CD14-positive monocyte (primary cell): ENCODE measurements around the gene PCDHGA6. TPM values are rescaled to one million over a fixed set of nuclear protein-coding genes. Genes with fewer than 3 reads are reported as not detected.

Source experiments
- DNase-seq, 3 donors: peaks; one replicate each; pipeline ENCODE4 v3.0.0-alpha.2; 2011 to 2022
- H2AFZ ChIP-seq: 2 replicates; pipeline ENCODE4 v1.6.0; 2012; ENCODE audit warnings: mild to moderate bottlenecking, low read depth, low read length, inconsistent platforms; ENCODE audit not compliant: insufficient read depth, poor library complexity, severe bottlenecking
- H3K27ac ChIP-seq, 2 donors: 1 replicate in 1 of 2; 2 replicates in 1 of 2; pipeline ENCODE4 v1.5.1; 2012 to 2013; ENCODE audit warnings: low read length in 2 of 2, control low read depth in 1 of 2, inconsistent platforms in 1 of 2, low read depth in 1 of 2, mild to moderate bottlenecking in 1 of 2
- H3K27me3 ChIP-seq, 2 donors: one replicate each; pipeline versions ENCODE4 v1.6.0 to v1.6.1; 2011 to 2013; ENCODE audit warnings: low read length in 2 of 2; ENCODE audit not compliant: control insufficient read depth in 2 of 2, insufficient read depth in 2 of 2
- H3K36me3 ChIP-seq, 2 donors: replicated peaks in 1 of 2; 1 replicate in 1 of 2; 2 replicates in 1 of 2; pipeline versions ENCODE4 v1.5.1 to v1.6.1; 2012 to 2013; ENCODE audit warnings: low read length in 2 of 2, control low read depth in 1 of 2, inconsistent platforms in 1 of 2, mild to moderate bottlenecking in 1 of 2; ENCODE audit not compliant: insufficient read depth in 2 of 2, control insufficient read depth in 1 of 2
- H3K4me1 ChIP-seq, 2 donors: 1 replicate in 1 of 2; 2 replicates in 1 of 2; pipeline versions ENCODE4 v1.5.1 to v1.6.1; 2012 to 2013; ENCODE audit warnings: low read length in 2 of 2, control low read depth in 1 of 2, inconsistent platforms in 1 of 2, mild to moderate bottlenecking in 1 of 2, moderate library complexity in 1 of 2; ENCODE audit not compliant: insufficient read depth in 2 of 2, control insufficient read depth in 1 of 2
- H3K4me2 ChIP-seq: replicated peaks from 2 replicates; pipeline ENCODE3; 2012; ENCODE audit warnings: low read length, moderate library complexity, mild to moderate bottlenecking; ENCODE audit not compliant: poor library complexity, severe bottlenecking; ENCODE audit errors: extremely low read depth
- H3K4me3 ChIP-seq, 3 experiments: fragments of 200-600 bp in 1 of 3; sonication (generic) in 1 of 3; replicated peaks in 1 of 3; 1 replicate in 2 of 3; 2 replicates in 1 of 3; pipeline ENCODE4 v1.5.1; 2011 to 2013; ENCODE audit warnings: low read length in 3 of 3, mild to moderate bottlenecking in 3 of 3, control low read depth in 2 of 3, low read depth in 2 of 3, inconsistent platforms in 1 of 3, moderate library complexity in 1 of 3
- H3K79me2 ChIP-seq: 2 replicates; pipeline ENCODE4 v1.6.0; 2012; ENCODE audit warnings: mild to moderate bottlenecking, control low read depth, inconsistent platforms, low read length, moderate library complexity; ENCODE audit not compliant: insufficient read depth
- H3K9ac ChIP-seq: 2 replicates; pipeline ENCODE4 v1.6.0; 2017; ENCODE audit warnings: low read length, mild to moderate bottlenecking; ENCODE audit not compliant: insufficient read depth, poor library complexity, severe bottlenecking
- H3K9me3 ChIP-seq, 2 donors: replicated peaks in 1 of 2; 1 replicate in 1 of 2; 2 replicates in 1 of 2; pipeline versions ENCODE4 v1.5.1 to v1.6.1; 2012 to 2013; ENCODE audit warnings: low read length in 2 of 2, control low read depth in 1 of 2; ENCODE audit not compliant: control insufficient read depth in 1 of 2, insufficient read depth in 1 of 2
- H4K20me1 ChIP-seq: 2 replicates; pipeline ENCODE4 v1.6.0; 2012; ENCODE audit warnings: mild to moderate bottlenecking, low read length, control low read depth, moderate library complexity; ENCODE audit not compliant: insufficient read depth
- H3K27ac Mint-ChIP-seq, 7 donors: one replicate each; pipeline ENCODE4 v1.8.0; 2020; ENCODE audit warnings: mild to moderate bottlenecking in 7 of 7, mixed read lengths in 7 of 7, moderate library complexity in 6 of 7, inconsistent platforms in 2 of 7
- H3K27me3 Mint-ChIP-seq, 3 donors: one replicate each; pipeline ENCODE4 v1.8.0; 2021 to 2022; ENCODE audit warnings: low read depth in 3 of 3, mild to moderate bottlenecking in 3 of 3, mixed read lengths in 3 of 3, moderate library complexity in 3 of 3, inconsistent platforms in 1 of 3
- H3K36me3 Mint-ChIP-seq, 2 donors: one replicate each; pipeline ENCODE4 v1.8.0; 2020; ENCODE audit warnings: mixed read lengths in 2 of 2, inconsistent platforms in 1 of 2, mild to moderate bottlenecking in 1 of 2
- H3K4me1 Mint-ChIP-seq: one replicate; pipeline ENCODE4 v1.8.0; 2020; ENCODE audit warnings: mild to moderate bottlenecking, mixed read lengths
- H3K4me3 Mint-ChIP-seq, 2 donors: one replicate each; pipeline ENCODE4 v1.8.0; 2020; ENCODE audit warnings: mild to moderate bottlenecking in 2 of 2, mixed read lengths in 2 of 2, moderate library complexity in 1 of 2
- H3K9me3 Mint-ChIP-seq, 7 donors: one replicate each; pipeline ENCODE4 v1.8.0; 2020 to 2022; ENCODE audit warnings: mixed read lengths in 7 of 7, mild to moderate bottlenecking in 6 of 7, moderate library complexity in 6 of 7, inconsistent platforms in 2 of 7
- WGBS: methylation state at CpG from one replicate; pipeline ENCODE4 v1.1.5; 2013; ENCODE audit warnings: missing lambda C conversion rate; ENCODE audit not compliant: insufficient coverage; 5-methylcytosine and 5-hydroxymethylcytosine counted together
- intact Hi-C, 2 donors: fragments of 100-400 bp; cut with micrococcal nuclease; formaldehyde crosslinking; loops; one replicate each; pipeline versions ENCODE4 v1.15.0 to v1.15.1; 2023
- polyA minus RNA-seq: library from RNA; depleted of rRNA, polyadenylated mRNA; stranded (reverse); fragments of >200 nt; gene quantifications from 2 replicates; pipeline ENCODE4 v1.2.3, GENCODE V29; 2012
- polyA plus RNA-seq, 3 donors: library from polyadenylated mRNA; depleted of rRNA in 1 of 3; unstranded in 2 of 3; stranded (reverse) in 1 of 3; fragments of 300-500 nt in 2 of 3; fragments of >200 nt in 1 of 3; fragmentation: Illumina TruSeq in 2 of 3; gene quantifications; 1 replicate in 2 of 3; 2 replicates in 1 of 3; pipeline ENCODE4 v1.2.3, GENCODE V29; 2012 to 2021
- total RNA-seq, 12 experiments: library from RNA in 1 of 12; stranded (reverse) in 1 of 12; fragments of 120-200 nt in 1 of 12; gene quantifications; one replicate each; pipeline ENCODE4 v1.2.4 and lab custom pipeline; 2013 to 2026; ENCODE audit warnings: mixed read lengths in 6 of 12, inconsistent platforms in 1 of 12
- TF ChIP-seq, protein P1 (sequence below): fragments of 200-600 bp; IDR thresholded peaks from one replicate; pipeline ENCODE4 v1.8.0; 2022; ENCODE audit warnings: antibody characterized with exemption, mild to moderate bottlenecking

Gene PCDHGA6
- 0.02 TPM for total RNA-seq (2013)
- polyA plus RNA-seq = not detected
- polyA minus RNA-seq = under 0.01 TPM in 1 of 2 replicates, not detected in the other
- total RNA-seq (lab: John Stamatoyannopoulos, UW) = 0 to 0.90 (median 0.07) reads per million in 11 experiments

DNA sequence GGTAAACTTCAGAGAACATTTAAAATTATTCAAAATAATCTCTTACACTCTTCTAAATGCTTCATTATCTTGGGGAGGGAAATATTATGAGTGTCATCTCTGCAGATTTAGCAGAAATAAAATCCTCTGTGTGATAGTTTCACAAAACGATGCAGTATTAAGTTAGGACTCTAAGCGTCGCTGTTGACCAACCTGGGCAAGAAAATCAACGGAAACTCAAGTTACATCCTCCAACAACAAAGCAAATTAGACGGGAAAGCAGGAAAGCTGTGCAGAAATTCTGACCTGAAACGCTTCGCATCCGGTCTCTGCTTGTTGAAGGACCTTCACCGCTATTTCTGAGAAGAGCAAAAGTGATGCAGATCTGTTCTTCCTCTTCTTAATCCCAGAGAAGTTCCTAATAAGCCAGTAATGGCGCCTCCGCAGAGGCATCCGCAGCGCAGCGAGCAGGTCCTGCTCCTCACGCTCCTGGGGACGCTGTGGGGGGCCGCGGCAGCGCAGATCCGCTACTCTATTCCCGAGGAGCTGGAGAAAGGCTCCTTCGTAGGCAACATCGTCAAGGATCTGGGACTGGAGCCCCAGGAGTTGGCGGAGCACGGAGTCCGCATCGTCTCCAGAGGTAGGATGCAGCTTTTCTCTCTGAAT lies at the start of gene PCDHGA6:
Gene PCDHGA6, plus strand, starts transcription at position 219 of the 645 bp plus-strand sequence. Its CDS starts 193 bp downstream, at position 412.
- Histone ChIP-seq H3K27me3 (peaks cover 35 to 88% of the 10 kb centered on the region in 2 donors), H3K4me3 (no peak within 1 kb of the TSS), H3K79me2 (no peaks in the 10 kb centered on the region), H2AFZ (no peak within 1 kb of the TSS), H3K4me1 (no peaks in the 10 kb centered on the region), H3K27ac (no peak within 1 kb of the TSS), H3K9me3 (peaks cover 64 to 73% of the 10 kb centered on the region in 2 donors), H3K9ac (no peak within 1 kb of the TSS), H3K4me2 (no peak within 1 kb of the TSS), H3K36me3 (no peaks in the 10 kb centered on the region), H4K20me1 (no peaks in the 10 kb centered on the region)
- peak within 1 kb of the TSS in 1 of 2 donors; percentile 60 for H3K4me3 Mint-ChIP-seq
- peaks cover 39 to 75% (median 64%) of the 10 kb centered on the region in 3 donors for H3K27me3 Mint-ChIP-seq
- WGBS = 29% methylated on average over 26 of the region's 27 CpGs
- peaks cover 8% of the 10 kb centered on the region for H3K4me1 Mint-ChIP-seq
- no peak for DNase-seq
- H3K36me3 Mint-ChIP-seq = peaks cover 6 to 11% of the 10 kb centered on the region in 2 donors
- peaks cover 42 to 85% (median 73%) of the 10 kb centered on the region in 7 donors for H3K9me3 Mint-ChIP-seq
- no peak within 1 kb of the TSS for H3K27ac Mint-ChIP-seq
- TF ChIP-seq, protein P1, sequence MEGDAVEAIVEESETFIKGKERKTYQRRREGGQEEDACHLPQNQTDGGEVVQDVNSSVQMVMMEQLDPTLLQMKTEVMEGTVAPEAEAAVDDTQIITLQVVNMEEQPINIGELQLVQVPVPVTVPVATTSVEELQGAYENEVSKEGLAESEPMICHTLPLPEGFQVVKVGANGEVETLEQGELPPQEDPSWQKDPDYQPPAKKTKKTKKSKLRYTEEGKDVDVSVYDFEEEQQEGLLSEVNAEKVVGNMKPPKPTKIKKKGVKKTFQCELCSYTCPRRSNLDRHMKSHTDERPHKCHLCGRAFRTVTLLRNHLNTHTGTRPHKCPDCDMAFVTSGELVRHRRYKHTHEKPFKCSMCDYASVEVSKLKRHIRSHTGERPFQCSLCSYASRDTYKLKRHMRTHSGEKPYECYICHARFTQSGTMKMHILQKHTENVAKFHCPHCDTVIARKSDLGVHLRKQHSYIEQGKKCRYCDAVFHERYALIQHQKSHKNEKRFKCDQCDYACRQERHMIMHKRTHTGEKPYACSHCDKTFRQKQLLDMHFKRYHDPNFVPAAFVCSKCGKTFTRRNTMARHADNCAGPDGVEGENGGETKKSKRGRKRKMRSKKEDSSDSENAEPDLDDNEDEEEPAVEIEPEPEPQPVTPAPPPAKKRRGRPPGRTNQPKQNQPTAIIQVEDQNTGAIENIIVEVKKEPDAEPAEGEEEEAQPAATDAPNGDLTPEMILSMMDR = peak; percentile 17
- intact Hi-C loops = no loop called here

DNA sequence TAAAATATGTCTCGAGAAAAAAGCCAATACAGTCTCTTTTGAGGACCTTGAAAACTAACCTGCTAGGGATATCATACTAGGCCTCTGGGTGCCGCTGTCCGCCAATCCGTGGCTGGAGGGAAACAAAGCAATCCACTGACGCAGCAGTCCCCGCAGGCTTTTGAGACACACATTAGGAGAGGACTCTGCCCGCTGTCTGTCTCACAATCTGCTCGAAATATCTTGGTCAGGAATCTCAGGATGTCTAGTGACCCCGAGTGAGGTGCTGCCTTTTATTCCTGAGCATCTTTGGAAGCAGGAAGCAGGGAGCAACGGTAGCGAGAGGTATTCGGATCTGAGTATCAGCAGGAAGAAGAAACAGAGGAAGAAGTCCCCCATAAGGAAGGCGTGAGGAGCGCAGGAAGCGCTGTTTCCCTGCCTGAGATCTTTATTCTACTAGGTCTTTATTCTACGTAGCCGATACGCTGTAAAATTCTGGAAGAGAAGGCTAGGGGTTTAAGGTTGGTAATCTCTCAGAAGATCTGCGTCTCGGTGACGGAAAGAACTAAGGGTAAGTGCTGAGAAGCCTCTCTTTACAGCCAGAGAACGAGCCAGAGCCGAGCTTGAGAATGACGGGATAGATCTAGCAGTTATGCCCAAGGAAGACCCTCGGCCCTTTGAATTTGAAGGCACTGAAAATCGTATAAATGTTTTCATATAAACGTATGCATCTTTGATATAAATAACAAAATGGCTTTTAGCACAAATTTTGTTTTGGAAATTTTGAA lies 47.4 kb upstream of the PCDHGA6 start:
- intact Hi-C loops = no loop called here
- H3K4me3 Mint-ChIP-seq = peak overlapping the region; percentile 73 to 83
- Histone ChIP-seq H2AFZ (peak overlapping the region; percentile 60), H3K9ac (no peak overlapping the region), H3K36me3 (no peaks in the 10 kb centered on the region), H3K4me2 (peak overlapping the region; percentile 42), H3K9me3 (peaks cover 47 to 60% of the 10 kb centered on the region in 2 donors), H3K27ac (no peak overlapping the region), H3K79me2 (no peaks in the 10 kb centered on the region), H3K4me3 (peak overlapping the region in 2 of 3 experiments; percentile 39 to 48), H3K4me1 (peaks cover 1 to 2% of the 10 kb centered on the region in 2 donors), H4K20me1 (no peaks in the 10 kb centered on the region), H3K27me3 (peaks cover 29 to 45% of the 10 kb centered on the region in 2 donors)
- peaks cover 5% of the 10 kb centered on the region for H3K4me1 Mint-ChIP-seq
- H3K27me3 Mint-ChIP-seq = peaks cover 17 to 45% (median 40%) of the 10 kb centered on the region in 3 donors
- TF ChIP-seq, protein P1 = peak; percentile 52
- H3K27ac Mint-ChIP-seq = peak overlapping the region in 1 of 7 donors; percentile 25
- 12% methylated on average over 15 of the region's 27 CpGs for WGBS
- peaks cover 0 to 8% of the 10 kb centered on the region in 2 donors for H3K36me3 Mint-ChIP-seq
- peaks cover 23 to 72% (median 54%) of the 10 kb centered on the region in 7 donors for H3K9me3 Mint-ChIP-seq
- peak; percentile 21 to 29 (median 24) for DNase-seq
